Breast epithelium (tissue), 3 donors: ENCODE results near the gene SHISA6.

Experiments used
- POLR2AphosphoS5 ChIP-seq, 3 donors: sonication (generic); formaldehyde crosslinking; IDR thresholded peaks; one replicate each; pipeline ENCODE4 v1.6.1; 2017; ENCODE audit warnings: antibody characterized with exemption in 3 of 3
- TF ChIP-seq, protein P1 (sequence below), 3 donors: fragments of 450-650 bp; IDR thresholded peaks; one replicate each; pipeline ENCODE4 v1.5.1; 2016 to 2017; ENCODE audit warnings: antibody characterized with exemption in 3 of 3, mild to moderate bottlenecking in 3 of 3, moderate library complexity in 3 of 3

DNA sequence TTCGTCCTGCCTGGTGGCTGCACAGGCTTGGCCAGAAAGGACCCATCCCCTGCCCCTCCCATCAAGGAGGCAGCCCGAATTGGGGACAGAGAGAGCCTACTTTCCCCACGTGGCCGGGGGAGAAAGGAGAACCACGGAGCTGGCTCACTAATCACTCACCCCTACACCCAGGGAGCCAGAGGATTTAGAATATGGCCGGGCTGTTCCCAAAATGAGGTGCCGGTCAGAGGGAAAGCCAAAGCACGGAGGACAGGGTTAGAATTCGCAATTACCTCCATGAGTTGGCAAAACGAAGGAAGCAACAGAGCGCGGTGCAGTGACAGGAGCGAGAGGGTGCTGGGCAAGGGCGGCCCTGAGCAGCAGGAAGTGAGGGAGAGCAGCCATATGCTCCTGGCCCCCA, 33.1 kb downstream of the SHISA6 start:
- TF ChIP-seq, protein P1, sequence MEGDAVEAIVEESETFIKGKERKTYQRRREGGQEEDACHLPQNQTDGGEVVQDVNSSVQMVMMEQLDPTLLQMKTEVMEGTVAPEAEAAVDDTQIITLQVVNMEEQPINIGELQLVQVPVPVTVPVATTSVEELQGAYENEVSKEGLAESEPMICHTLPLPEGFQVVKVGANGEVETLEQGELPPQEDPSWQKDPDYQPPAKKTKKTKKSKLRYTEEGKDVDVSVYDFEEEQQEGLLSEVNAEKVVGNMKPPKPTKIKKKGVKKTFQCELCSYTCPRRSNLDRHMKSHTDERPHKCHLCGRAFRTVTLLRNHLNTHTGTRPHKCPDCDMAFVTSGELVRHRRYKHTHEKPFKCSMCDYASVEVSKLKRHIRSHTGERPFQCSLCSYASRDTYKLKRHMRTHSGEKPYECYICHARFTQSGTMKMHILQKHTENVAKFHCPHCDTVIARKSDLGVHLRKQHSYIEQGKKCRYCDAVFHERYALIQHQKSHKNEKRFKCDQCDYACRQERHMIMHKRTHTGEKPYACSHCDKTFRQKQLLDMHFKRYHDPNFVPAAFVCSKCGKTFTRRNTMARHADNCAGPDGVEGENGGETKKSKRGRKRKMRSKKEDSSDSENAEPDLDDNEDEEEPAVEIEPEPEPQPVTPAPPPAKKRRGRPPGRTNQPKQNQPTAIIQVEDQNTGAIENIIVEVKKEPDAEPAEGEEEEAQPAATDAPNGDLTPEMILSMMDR (IDR thresholded peaks at IDR 0.05): no peak
- TF ChIP-seq POLR2AphosphoS5 (IDR thresholded peaks at IDR 0.05): no peak
